Measurements from ENCODE around the gene PJA2. TPM values are rescaled to one million over a fixed set of nuclear protein-coding genes. Genes with fewer than 3 reads are reported as not detected.

Gene PJA2
- total RNA-seq, 1 donor from 2014 or later = 75.7 TPM

DNA sequence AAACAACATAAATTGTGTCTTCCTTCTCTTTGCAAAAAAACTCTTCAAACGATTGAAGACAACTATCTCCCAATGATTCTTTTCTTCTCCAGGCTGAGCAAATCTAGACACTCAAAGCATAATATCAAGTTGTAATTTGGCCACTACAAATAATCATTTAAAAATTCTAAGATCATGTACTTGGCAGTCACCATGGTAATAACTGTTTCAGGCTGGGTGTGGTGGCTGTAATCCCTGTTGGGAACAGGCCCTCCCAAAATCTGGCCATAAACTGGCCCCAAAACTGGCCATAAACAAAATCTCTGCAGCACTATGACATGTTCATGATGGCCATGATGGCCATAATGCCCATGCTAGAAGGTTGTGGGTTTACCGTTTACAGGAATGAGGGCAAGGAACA, 52.0 kb downstream of the PJA2 start:
- DNase-seq = no peak
- intact Hi-C loops (cut with micrococcal nuclease) = no loop called here

DNA sequence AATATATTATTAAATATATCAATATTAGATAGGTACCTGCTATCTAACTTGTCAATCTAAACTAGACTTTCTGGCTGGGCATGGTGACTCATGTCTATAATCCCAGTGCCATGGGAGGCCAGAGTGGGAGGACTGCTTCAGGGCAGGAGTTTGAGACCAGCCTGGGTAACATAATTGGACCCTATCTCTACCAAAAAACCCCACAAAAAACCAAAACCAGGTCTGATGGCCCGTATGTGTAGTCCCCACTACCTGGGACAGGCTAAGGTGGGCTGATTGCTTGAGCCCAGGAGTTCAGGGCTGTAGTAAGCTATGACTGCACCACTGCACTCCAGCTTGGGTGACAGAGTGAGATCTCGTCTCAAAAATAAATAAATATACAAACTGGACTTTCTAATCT, 55.0 kb downstream of the PJA2 start:
- peak; percentile 34 for ATAC-seq
- intact Hi-C loops (cut with micrococcal nuclease) = no loop called here
- peak; percentile 22 for DNase-seq

More for the DNA sequence above, 52.0 kb downstream of the PJA2 start:
- ATAC-seq = no peak

- intact Hi-C loops (cut with micrococcal nuclease) = no loop called here
- DNase-seq (no peak), ATAC-seq (no peak)
These were observed 57.5 kb downstream of the PJA2 start for GRCh38 chr5:109351988-109352864.

- ATAC-seq = no peak
- DNase-seq = no peak
- intact Hi-C loops (cut with micrococcal nuclease) = no loop called here
These were observed 59.1 kb downstream of the PJA2 start for GRCh38 chr5:109350537-109351270.

GRCh38 chr5:109349388-109349787, 60.4 kb downstream of the PJA2 start:
- DNase-seq = no peak
- intact Hi-C loops (cut with micrococcal nuclease) = no loop called here
- ATAC-seq = peak; percentile 19

GRCh38 chr5:109347252-109347888, 62.4 kb downstream of the PJA2 start:
- ATAC-seq (peak; percentile 79), DNase-seq (no peak)
- intact Hi-C loops (cut with micrococcal nuclease) = no loop called here

DNA sequence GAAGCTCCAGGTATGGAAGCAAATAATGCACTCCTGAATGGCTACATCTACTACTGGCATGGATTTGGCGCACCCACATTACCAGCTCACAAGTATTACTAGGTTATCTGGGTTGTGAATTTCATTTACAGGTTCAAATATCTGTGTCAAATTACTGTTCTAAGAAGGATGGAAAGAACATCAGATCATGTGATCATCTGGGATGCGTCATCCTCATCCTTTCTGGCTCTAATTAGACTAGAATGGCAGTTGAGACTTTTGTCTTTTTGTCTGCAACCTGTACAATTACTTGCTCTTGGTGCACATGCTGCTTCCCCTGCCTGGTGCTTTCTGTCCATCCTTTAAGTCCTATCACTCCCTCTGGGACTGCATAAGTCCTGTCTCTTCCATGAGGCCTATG, 64.1 kb downstream of the PJA2 start:
- no peak for DNase-seq
- intact Hi-C loops (cut with micrococcal nuclease) = no loop called here
- ATAC-seq = no peak

DNA sequence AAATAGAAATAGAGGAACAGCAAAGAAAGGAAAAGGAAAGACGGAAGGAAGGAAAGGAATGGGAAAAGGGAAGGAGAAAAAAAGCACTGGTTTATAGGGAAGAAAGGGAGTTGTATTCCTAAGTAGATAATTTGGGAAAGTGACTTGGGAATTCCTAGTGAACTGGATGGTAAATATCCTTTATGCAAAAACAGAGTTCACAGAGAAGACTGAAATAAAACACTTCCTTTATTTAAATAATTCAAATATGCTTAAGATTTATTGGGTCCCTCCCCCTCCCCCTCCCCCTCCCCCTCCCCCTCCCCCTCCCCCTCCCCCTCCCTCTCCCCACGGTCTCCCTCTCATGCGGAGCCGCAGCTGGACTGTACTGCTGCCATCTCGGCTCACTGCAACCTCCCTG, 69.4 kb downstream of the PJA2 start:
- intact Hi-C loops (cut with micrococcal nuclease) = no loop called here
- ATAC-seq (no peak), DNase-seq (no peak)

DNA sequence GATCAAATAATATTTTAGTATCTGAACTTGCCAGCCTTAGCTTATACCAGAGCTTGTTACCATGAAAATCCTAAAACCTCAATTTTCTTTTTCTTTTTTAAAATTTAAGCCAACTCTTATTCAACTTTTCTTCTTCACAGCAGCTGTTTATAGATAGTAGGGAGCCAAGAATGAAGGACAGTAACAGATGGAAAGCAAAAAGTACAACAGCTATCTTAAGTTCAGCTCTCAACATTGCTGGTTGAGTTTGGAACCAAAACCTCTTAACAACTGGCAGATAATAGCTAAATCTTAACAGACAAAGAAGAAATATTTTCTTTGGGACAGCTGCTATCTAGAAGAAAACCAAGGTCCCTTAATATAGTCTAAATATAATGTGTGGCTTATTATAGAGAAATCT, 74.7 kb downstream of the PJA2 start:
- intact Hi-C loops (cut with micrococcal nuclease) = no loop called here
- DNase-seq = no peak
- ATAC-seq = peak; percentile 81

GRCh38 chr5:109334056-109334455, 75.7 kb downstream of the PJA2 start:
- DNase-seq (no peak), ATAC-seq (no peak)
- intact Hi-C loops (cut with micrococcal nuclease) = no loop called here

DNA sequence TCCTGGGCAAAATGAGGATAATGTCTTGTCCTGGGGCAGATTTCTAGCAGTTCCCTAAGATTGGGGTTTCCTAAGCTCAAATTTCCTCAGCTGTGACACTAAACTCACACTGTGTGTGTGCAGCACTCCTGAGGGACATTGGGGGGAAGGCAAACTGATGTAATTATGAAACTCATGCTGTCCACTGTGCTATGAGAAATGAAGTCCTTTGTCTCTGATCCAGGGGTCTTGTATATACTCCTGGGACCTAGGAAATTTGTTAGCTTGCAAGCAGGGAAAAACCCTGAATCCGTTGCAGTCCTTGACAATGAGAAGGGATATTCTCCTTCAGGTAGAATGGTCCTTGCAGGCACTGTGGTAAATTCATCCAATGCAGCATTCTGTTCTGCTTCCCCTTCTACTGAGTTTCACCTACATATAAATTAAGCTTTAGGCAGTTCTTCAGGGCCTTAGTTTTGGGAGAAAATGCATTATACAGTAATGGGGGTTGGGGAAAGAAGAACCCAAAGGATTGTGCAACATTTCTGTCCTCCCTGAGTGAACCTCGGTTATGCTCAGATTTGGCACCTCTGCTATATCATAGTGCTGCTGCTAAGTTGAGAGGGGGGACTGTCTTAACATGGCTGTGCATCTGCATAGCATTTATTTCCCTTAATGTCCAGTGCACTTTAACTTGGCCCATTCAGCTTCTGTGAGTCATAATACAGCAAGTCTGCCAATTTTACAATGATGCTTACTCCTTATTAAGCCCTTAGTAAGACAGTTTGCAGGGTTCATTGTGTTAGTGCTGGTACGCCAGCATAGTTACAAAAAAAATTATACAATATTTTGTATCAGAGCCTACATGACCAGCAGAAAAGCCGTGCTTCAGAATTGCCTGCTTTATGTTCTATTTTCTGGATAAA, 80.2 kb downstream of the PJA2 start:
- intact Hi-C loops (cut with micrococcal nuclease) = no loop called here
- DNase-seq (no peak), ATAC-seq (peak; percentile 82)

GRCh38 chr5:109328626-109329025, 81.1 kb downstream of the PJA2 start:
- DNase-seq (no peak), ATAC-seq (no peak)
- intact Hi-C loops (cut with micrococcal nuclease) = no loop called here

DNA sequence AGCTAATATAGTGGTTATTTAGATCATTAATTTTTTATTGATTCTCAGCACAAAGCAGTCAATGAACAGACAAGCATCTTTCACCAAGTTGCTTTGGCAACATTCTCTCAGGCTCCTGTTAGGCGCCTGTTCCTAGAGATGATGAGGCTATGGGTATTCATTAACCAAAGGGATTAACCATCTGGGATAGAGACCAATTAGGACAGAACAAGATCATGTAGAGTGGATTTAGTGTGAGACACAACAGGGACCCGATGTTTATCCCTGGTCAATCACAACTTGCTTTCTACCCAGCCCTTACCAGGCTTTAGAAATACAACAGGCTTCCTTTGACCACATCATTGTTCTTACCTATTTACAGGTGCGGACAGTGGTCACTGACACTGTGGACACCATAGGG, 82.2 kb downstream of the PJA2 start:
- intact Hi-C loops (cut with micrococcal nuclease) = no loop called here
- no peak for DNase-seq
- no peak for ATAC-seq

- no peak for ATAC-seq
- intact Hi-C loops (cut with micrococcal nuclease) = no loop called here
- no peak for DNase-seq
These were observed 82.9 kb downstream of the PJA2 start for GRCh38 chr5:109326919-109327318.

DNA sequence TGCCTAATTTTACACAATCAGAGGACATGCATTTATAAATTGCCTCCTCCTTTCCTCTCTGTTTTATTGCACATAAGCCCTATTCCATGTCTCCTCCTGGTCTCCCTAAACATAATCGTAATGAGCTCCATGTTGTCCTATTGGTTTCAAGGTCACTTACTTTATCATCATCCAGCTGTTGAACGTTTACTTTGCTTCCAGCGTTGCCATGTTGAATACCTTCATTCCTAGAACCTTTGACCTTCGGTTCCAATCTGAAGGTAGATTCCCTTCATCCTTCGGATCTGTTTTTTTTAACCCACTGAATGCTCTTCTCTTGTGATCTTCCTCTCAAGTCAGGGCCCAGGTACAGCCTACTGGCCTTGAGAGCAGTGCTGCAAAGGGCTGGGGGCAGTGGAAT, 84.3 kb downstream of the PJA2 start:
- DNase-seq (no peak), ATAC-seq (no peak)
- intact Hi-C loops (cut with micrococcal nuclease) = no loop called here

GRCh38 chr5:109324931-109325330, 84.8 kb downstream of the PJA2 start:
- ATAC-seq = no peak
- intact Hi-C loops (cut with micrococcal nuclease) = no loop called here
- DNase-seq = no peak

DNA sequence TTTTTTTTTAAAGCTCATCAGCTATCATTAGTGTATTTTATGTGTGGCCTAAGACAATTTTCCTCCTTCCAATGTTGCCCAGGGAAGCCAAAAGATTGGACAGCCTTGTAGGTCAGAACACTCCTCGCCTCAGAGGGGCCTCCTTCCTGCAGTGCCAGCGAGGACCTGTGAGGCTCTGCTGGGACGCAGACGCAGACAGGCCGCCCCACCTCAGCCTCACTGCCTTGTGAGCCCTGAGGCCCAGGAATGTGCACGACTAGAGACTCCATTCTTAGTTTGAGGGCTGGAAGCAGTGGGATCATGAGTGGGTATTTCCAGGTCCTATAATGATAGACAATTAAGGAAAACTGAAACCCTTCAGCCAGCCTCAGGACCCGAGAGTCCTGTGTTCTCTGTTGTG, 85.4 kb downstream of the PJA2 start:
- intact Hi-C loops (cut with micrococcal nuclease) = no loop called here
- ATAC-seq = no peak

GRCh38 chr5:109322694-109323093, 87.1 kb downstream of the PJA2 start:
- DNase-seq = no peak
- intact Hi-C loops (cut with micrococcal nuclease) = no loop called here
- ATAC-seq = no peak

More for the DNA sequence above, 85.4 kb downstream of the PJA2 start:
- DNase-seq = no peak

DNA sequence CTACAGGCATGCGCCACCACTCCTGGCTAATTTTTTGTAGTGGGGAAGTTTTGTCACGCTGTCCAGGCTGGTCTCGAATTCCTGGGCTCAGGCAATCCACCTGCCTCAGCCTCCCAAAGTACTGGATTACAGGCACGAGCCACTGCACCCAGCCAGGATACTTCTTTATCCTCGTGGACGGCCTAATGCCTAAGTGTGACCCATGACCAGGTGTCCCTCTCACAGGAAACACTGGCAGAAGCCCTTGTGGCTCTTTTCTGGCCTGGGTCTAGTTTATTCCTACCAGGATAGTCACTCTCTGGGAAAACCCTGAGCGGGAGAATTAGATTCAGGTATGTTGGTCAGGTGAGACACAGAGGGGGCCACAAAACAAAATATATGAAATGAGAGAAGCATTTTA, 90.4 kb downstream of the PJA2 start:
- no peak for DNase-seq
- intact Hi-C loops (cut with micrococcal nuclease) = no loop called here
- ATAC-seq = no peak

Data from left ventricle myocardium superior (tissue), 1 donor.